ENCODE data around the gene PLCB1. TPM values are rescaled to one million over a fixed set of nuclear protein-coding genes. Genes with fewer than 3 reads are reported as not detected.

Gene PLCB1
- total and polyA plus RNA-seq, 2 donors (not counting 3 experiments of a cell fraction or from before 2014, with no cell fraction given), result 10.2 to 53.4 TPM

GRCh38 chr20:8909596-8909995, 777.5 kb downstream of the PLCB1 start:
- H3K9me1 ChIP-seq (replicated peaks; ENCODE audit: control insufficient read depth, extremely low read depth, insufficient read depth, low read length), result no peaks in the 10 kb centered on the region
- no peak overlapping the region for H3K27ac ChIP-seq (ENCODE audit: insufficient read depth, low read depth, low read length)
- CTCF ChIA-PET, result interaction anchor here (1.2 to 1.5 kb wide), 3 partner anchors 9 to 56 kb away, joined by 3 to 7 read pairs (median 6); no protein-coding TSS in a partner anchor
- FAIRE-seq, result no peak
- H3K4me1 ChIP-seq (ENCODE audit: control insufficient read depth, extremely low read depth, insufficient read depth, low read length), result no peaks in the 10 kb centered on the region
- intact Hi-C loops (cut with micrococcal nuclease) (no loop called here), dilution Hi-C loops (cut with MboI; ENCODE audit: extremely low pct_ligation_motif_present, low sequenced_read_pairs) (no loop called here)
- no peaks in the 10 kb centered on the region for H3K27me3 ChIP-seq (ENCODE audit: control insufficient read depth in 2 of 2, insufficient read depth in 2 of 2, low read length in 2 of 2)
- no peak overlapping the region for H3K9ac ChIP-seq (replicated peaks; ENCODE audit: extremely low read depth, insufficient read depth, low read length)
- H4K20me1 ChIP-seq (replicated peaks; ENCODE audit: control insufficient read depth, extremely low read depth, insufficient read depth, low read length), result no peaks in the 10 kb centered on the region
- no peak overlapping the region for H2AFZ ChIP-seq (ENCODE audit: low read depth, low read length)
- TF ChIP-seq POLR2AphosphoS5 (IDR thresholded peaks at IDR 0.05; ENCODE audit: insufficient read depth, low read depth, low read length) (no peak), POLR2A (IDR thresholded peaks at IDR 0.05; ENCODE audit: low read depth, low read length) (no peak), FOS (IDR thresholded peaks at IDR 0.05; ENCODE audit: borderline replicate concordance, insufficient read depth, low read length) (no peak), CTCF (IDR thresholded peaks at IDR 0.05; ENCODE audit: extremely low read depth in 1 of 2, insufficient read depth in 1 of 2, low read depth in 1 of 2, low read length in 2 of 2) (no peak), EZH2 (IDR thresholded peaks at IDR 0.05; ENCODE audit: borderline replicate concordance, low read depth, low read length, severe bottlenecking) (no peak), MYC (IDR thresholded peaks at IDR 0.05; ENCODE audit: low read depth, low read length) (no peak), JUN (IDR thresholded peaks at IDR 0.05; ENCODE audit: borderline replicate concordance, insufficient read depth, insufficient read length, low read depth) (no peak), GATA2 (IDR thresholded peaks at IDR 0.05; ENCODE audit: insufficient read depth, insufficient read length, low read depth, low read length) (no peak), MAX (IDR thresholded peaks at IDR 0.05; ENCODE audit: insufficient read depth, insufficient read length) (no peak)
- BruUV-seq (replicated peaks), result no TSS peak
- no peaks in the 10 kb centered on the region for H3K36me3 ChIP-seq (ENCODE audit: control insufficient read depth in 2 of 2, extremely low read depth in 1 of 2, insufficient read depth in 2 of 2, low read length in 2 of 2)
- POLR2A ChIA-PET, result no interaction called here
- H3K4me3 ChIP-seq (replicated peaks in 1 of 3; ENCODE audit: insufficient read depth in 1 of 3, low read depth in 1 of 3, low read length in 3 of 3), result no peak overlapping the region
- DNase-seq (ENCODE audit: low read depth, low spot score), result no peak
- no peaks in the 10 kb centered on the region for H3K9me3 ChIP-seq (replicated peaks; ENCODE audit: control insufficient read depth, insufficient read depth, low read length)
- H3K4me2 ChIP-seq (ENCODE audit: insufficient read depth, low read length), result no peak overlapping the region
- no peaks in the 10 kb centered on the region for H3K79me2 ChIP-seq (ENCODE audit: control insufficient read depth, insufficient read depth, low read length)
